ENCODE results near the gene ZNF236. TPM values are rescaled to one million over a fixed set of nuclear protein-coding genes. Genes with fewer than 3 reads are reported as not detected.

ZNF236 gene
- total and polyA plus RNA-seq, 2 of the 8 experiments (the other 6 are each of a cell fraction or from before 2014, with no cell fraction given) = 6.7 to 14.5 TPM

GRCh38 chr18:76791106-76791505 is 31.3 kb upstream of the ZNF236 start:
- Histone ChIP-seq H2BK15ac (ENCODE audit: low read length) (no peak overlapping the region), H3K23me2 (ENCODE audit: low read depth, low read length) (no peaks in the 10 kb centered on the region), H3K4ac (replicated peaks; ENCODE audit: insufficient read length, low read depth, low read length) (no peak overlapping the region), H3K4me2 (ENCODE audit: insufficient read depth in 1 of 2, low read depth in 2 of 2, low read length in 2 of 2) (no peak overlapping the region), H3K79me1 (ENCODE audit: low read depth, low read length) (no peaks in the 10 kb centered on the region), H4K8ac (ENCODE audit: extremely low read depth, insufficient read depth, low read length) (no peak overlapping the region), H3K23ac (ENCODE audit: insufficient read length) (no peak overlapping the region), H3K36me3 (ENCODE audit: control insufficient read depth in 2 of 4, insufficient read depth in 4 of 4, low read length in 3 of 4) (no peaks in the 10 kb centered on the region), H3K4me3 (ENCODE audit: extremely low read depth in 1 of 4, insufficient read depth in 2 of 4, low read depth in 3 of 4, low read length in 4 of 4) (no peak overlapping the region), H3K18ac (ENCODE audit: extremely low read depth, low read length) (no peak overlapping the region), H2BK5ac (ENCODE audit: low read depth, low read length) (no peak overlapping the region), H4K5ac (ENCODE audit: insufficient read length, low read depth, low read length) (no peak overlapping the region), H3K9ac (replicated peaks in 1 of 4; ENCODE audit: extremely low read depth in 1 of 4, low read depth in 3 of 4, low read length in 3 of 4) (no peak overlapping the region), H3K79me2 (ENCODE audit: control insufficient read depth in 1 of 2, insufficient read depth in 2 of 2, low read length in 2 of 2) (no peaks in the 10 kb centered on the region), H2BK20ac (ENCODE audit: low read length) (no peak overlapping the region), H2AK5ac (ENCODE audit: low read depth, low read length) (no peak overlapping the region), H3K9me3 (ENCODE audit: insufficient read depth in 2 of 2, low read depth in 1 of 2, low read length in 1 of 2) (peaks cover 14 to 35% of the 10 kb centered on the region in 2 experiments), H3K4me1 (replicated peaks in 1 of 4; ENCODE audit: control insufficient read depth in 3 of 4, insufficient read depth in 4 of 4, low read length in 3 of 4) (peaks cover 0 to 6% (median 0%) of the 10 kb centered on the region in 4 experiments; a peak in 2 of 7 replicates), H3K14ac (ENCODE audit: insufficient read length) (no peak overlapping the region), H3K56ac (replicated peaks; ENCODE audit: insufficient read length, low read depth, low read length) (no peak overlapping the region), H2BK120ac (replicated peaks; ENCODE audit: low read depth, low read length) (no peak overlapping the region), H3K27me3 (replicated peaks in 1 of 4; ENCODE audit: control insufficient read depth in 3 of 4, extremely low read depth in 1 of 4, insufficient read depth in 3 of 4, low read length in 3 of 4) (no peaks in the 10 kb centered on the region), H4K20me1 (replicated peaks in 1 of 2; ENCODE audit: control insufficient read depth in 1 of 2, insufficient read depth in 2 of 2, low read length in 2 of 2) (no peaks in the 10 kb centered on the region), H2BK12ac (ENCODE audit: low read depth, low read length) (no peak overlapping the region), H4K91ac (replicated peaks; ENCODE audit: insufficient read length, low read length) (no peak overlapping the region), H3K27ac (ENCODE audit: low read depth, low read length) (no peak overlapping the region), H2AFZ (ENCODE audit: low read length) (no peak overlapping the region)
- FAIRE-seq (no peak), DNase-seq (ENCODE audit: low read depth in 1 of 2, low spot score in 2 of 2) (no peak)
- TF ChIP-seq CHD1 (IDR thresholded peaks at IDR 0.05; ENCODE audit: low read depth, low read length) (no peak), POU5F1 (IDR thresholded peaks at IDR 0.05; ENCODE audit: low read depth, low read length) (no peak), SAP30 (IDR thresholded peaks at IDR 0.05; ENCODE audit: insufficient read depth, insufficient replicate concordance, low read length) (no peak), HDAC6 (IDR thresholded peaks at IDR 0.05; ENCODE audit: low read depth, low read length) (no peak), RXRA (IDR thresholded peaks at IDR 0.05; ENCODE audit: insufficient read depth, low read depth, low read length) (no peak), EZH2 (IDR thresholded peaks at IDR 0.05; ENCODE audit: low read depth, low read length, severe bottlenecking) (no peak), TBP (IDR thresholded peaks at IDR 0.05; ENCODE audit: low read depth, low read length) (no peak), TAF1 (IDR thresholded peaks at IDR 0.05; ENCODE audit: low read depth, low read length) (no peak)
- TF ChIP-seq, protein P1, sequence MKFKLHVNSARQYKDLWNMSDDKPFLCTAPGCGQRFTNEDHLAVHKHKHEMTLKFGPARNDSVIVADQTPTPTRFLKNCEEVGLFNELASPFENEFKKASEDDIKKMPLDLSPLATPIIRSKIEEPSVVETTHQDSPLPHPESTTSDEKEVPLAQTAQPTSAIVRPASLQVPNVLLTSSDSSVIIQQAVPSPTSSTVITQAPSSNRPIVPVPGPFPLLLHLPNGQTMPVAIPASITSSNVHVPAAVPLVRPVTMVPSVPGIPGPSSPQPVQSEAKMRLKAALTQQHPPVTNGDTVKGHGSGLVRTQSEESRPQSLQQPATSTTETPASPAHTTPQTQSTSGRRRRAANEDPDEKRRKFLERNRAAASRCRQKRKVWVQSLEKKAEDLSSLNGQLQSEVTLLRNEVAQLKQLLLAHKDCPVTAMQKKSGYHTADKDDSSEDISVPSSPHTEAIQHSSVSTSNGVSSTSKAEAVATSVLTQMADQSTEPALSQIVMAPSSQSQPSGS (IDR thresholded peaks at IDR 0.05; ENCODE audit: low read length) = no peak
- CTCF ChIA-PET (ENCODE audit: partially characterized antibody) = interaction anchor here (8.6 kb wide), 1 partner anchor 11 kb away, joined by 72 read pairs; no protein-coding TSS in a partner anchor
- 93% methylated on average over 12 of the region's 12 CpGs; no CpG with 5 or more reads in 1 of the 2 experiments for WGBS, 2 experiments (ENCODE audit: extremely low coverage in 1 of 2, insufficient coverage in 1 of 2, insufficient read length in 1 of 2, insufficient replicate concordance in 2 of 2, low coverage in 1 of 2, low lambda C conversion rate in 2 of 2, missing lambda C conversion rate in 1 of 2)
- POLR2A ChIA-PET (ENCODE audit: partially characterized antibody) = no interaction called here

Measured in H1 (cell line).